Endodermal cell (in vitro differentiated cells): ENCODE measurements around the gene BUB3. TPM values are rescaled to one million over a fixed set of nuclear protein-coding genes. Genes with fewer than 3 reads are reported as not detected.

Experiments
- DNase-seq: peaks from one replicate; pipeline ENCODE4 v3.0.0-alpha.2; 2017
- H3K27ac ChIP-seq: 2 replicates; pipeline ENCODE4 v1.5.1; 2013; ENCODE audit warnings: mild to moderate bottlenecking, low read depth, low read length, moderate library complexity
- H3K27me3 ChIP-seq: 2 replicates; pipeline ENCODE4 v1.6.1; 2013; ENCODE audit warnings: mild to moderate bottlenecking, low read length, moderate library complexity; ENCODE audit not compliant: insufficient read depth, control insufficient read depth, poor library complexity, severe bottlenecking
- H3K36me3 ChIP-seq: 2 replicates; pipeline ENCODE4 v1.7.0; 2013; ENCODE audit warnings: mild to moderate bottlenecking, low read length, moderate library complexity; ENCODE audit not compliant: control insufficient read depth, insufficient read depth
- H3K4me1 ChIP-seq: one replicate; pipeline ENCODE4 v1.7.0; 2013; ENCODE audit warnings: low read length; ENCODE audit not compliant: control insufficient read depth, insufficient read depth
- H3K4me3 ChIP-seq: 2 replicates; pipeline ENCODE4 v1.5.1; 2013; ENCODE audit warnings: mild to moderate bottlenecking, low read length, moderate library complexity
- H3K9ac ChIP-seq: 2 replicates; pipeline ENCODE4 v1.6.1; 2013; ENCODE audit warnings: mild to moderate bottlenecking, low read length, moderate library complexity; ENCODE audit not compliant: poor library complexity, severe bottlenecking; ENCODE audit errors: extremely low read depth
- H3K9me3 ChIP-seq: 2 replicates; pipeline ENCODE4 v1.6.1; 2013; ENCODE audit warnings: mild to moderate bottlenecking, low read length, moderate library complexity; ENCODE audit not compliant: control insufficient read depth
- H3K27ac Mint-ChIP-seq: 2 replicates; pipeline ENCODE4 v1.8.0; 2020; ENCODE audit warnings: mixed read lengths
- H3K27me3 Mint-ChIP-seq: 2 replicates; pipeline ENCODE4 v1.8.0; 2021; ENCODE audit warnings: mild to moderate bottlenecking, mixed read lengths; ENCODE audit not compliant: insufficient read depth
- H3K36me3 Mint-ChIP-seq: 2 replicates; pipeline ENCODE4 v1.8.0; 2020; ENCODE audit warnings: low read depth, mixed read lengths
- H3K4me1 Mint-ChIP-seq: 2 replicates; pipeline ENCODE4 v1.8.0; 2020; ENCODE audit warnings: mixed read lengths
- H3K4me3 Mint-ChIP-seq: 2 replicates; pipeline ENCODE4 v1.8.0; 2020; ENCODE audit warnings: mild to moderate bottlenecking, moderate library complexity, mixed read lengths
- H3K9me3 Mint-ChIP-seq: 2 replicates; pipeline ENCODE4 v1.8.0; 2020; ENCODE audit warnings: mild to moderate bottlenecking, mixed read lengths
- CTCF ChIP-seq: fragments of 200-600 bp; sonication (generic); conservative IDR thresholded peaks from 2 replicates; pipeline ENCODE4 v1.5.0; 2021; ENCODE audit warnings: antibody characterized with exemption, mild to moderate bottlenecking
- WGBS, 2 experiments: methylation state at CpG; one replicate each; pipeline versions ENCODE4 v1.1.5 to v1.1.7; 2013; ENCODE audit warnings: missing lambda C conversion rate in 2 of 2, mixed read lengths in 1 of 2; ENCODE audit not compliant: insufficient coverage in 1 of 2, insufficient read length in 1 of 2; 5-methylcytosine and 5-hydroxymethylcytosine counted together
- total RNA-seq, 2 donors: library from RNA; stranded (reverse); fragmentation: NEBNext Ultra II Directional in 1 of 2; extraction: Animal tissue kit (Norgen Biotek cat#: 25700) in 1 of 2; gene quantifications; 2 replicates in 1 of 2; 3 replicates in 1 of 2; pipeline ENCODE4 v1.2.1, GENCODE V29; 2021

The BUB3 gene
- total RNA-seq, 2 donors from 2014 or later: 113 to 130 TPM

GRCh38 chr10:123191886-123192285 lies 37.7 kb downstream of the BUB3 start:
- no peak overlapping the region for H3K27ac ChIP-seq
- no peaks in the 10 kb centered on the region for H3K9me3 ChIP-seq
- H3K9ac ChIP-seq: no peak overlapping the region
- no peaks in the 10 kb centered on the region for H3K36me3 Mint-ChIP-seq
- H3K27me3 Mint-ChIP-seq: no peaks in the 10 kb centered on the region
- H3K4me3 Mint-ChIP-seq: no peak overlapping the region
- no peaks in the 10 kb centered on the region for H3K36me3 ChIP-seq
- no peaks in the 10 kb centered on the region for H3K4me1 ChIP-seq
- no peak overlapping the region for H3K27ac Mint-ChIP-seq
- no peaks in the 10 kb centered on the region for H3K9me3 Mint-ChIP-seq
- H3K4me1 Mint-ChIP-seq: peaks cover 4% of the 10 kb centered on the region
- 91 to 97% methylated on average over 6 to 8 of the region's 8 CpGs for WGBS, 2 experiments
- TF ChIP-seq CTCF: no peak
- no peak overlapping the region for H3K4me3 ChIP-seq
- H3K27me3 ChIP-seq: no peaks in the 10 kb centered on the region
- DNase-seq: no peak

GRCh38 chr10:123194056-123194455 lies 39.9 kb downstream of the BUB3 start:
- no peak for DNase-seq
- no peaks in the 10 kb centered on the region for H3K36me3 ChIP-seq
- Mint-ChIP-seq H3K9me3 (no peaks in the 10 kb centered on the region), H3K27me3 (no peaks in the 10 kb centered on the region), H3K4me1 (peaks cover 4% of the 10 kb centered on the region), H3K27ac (no peak overlapping the region), H3K4me3 (no peak overlapping the region), H3K36me3 (no peaks in the 10 kb centered on the region)
- no peak for TF ChIP-seq CTCF
- H3K9ac ChIP-seq: no peak overlapping the region
- H3K4me3 ChIP-seq: no peak overlapping the region
- H3K4me1 ChIP-seq: no peaks in the 10 kb centered on the region
- no peaks in the 10 kb centered on the region for H3K27me3 ChIP-seq
- H3K9me3 ChIP-seq: no peaks in the 10 kb centered on the region
- 94 to 99% methylated on average over 6 to 9 of the region's 9 CpGs for WGBS, 2 experiments
- no peak overlapping the region for H3K27ac ChIP-seq

GRCh38 chr10:123200531-123200930 lies 46.3 kb downstream of the BUB3 start:
- Mint-ChIP-seq H3K27me3 (peaks cover 7% of the 10 kb centered on the region), H3K4me3 (no peak overlapping the region), H3K9me3 (no peaks in the 10 kb centered on the region), H3K27ac (no peak overlapping the region), H3K36me3 (no peaks in the 10 kb centered on the region), H3K4me1 (no peaks in the 10 kb centered on the region)
- DNase-seq: no peak
- H3K36me3 ChIP-seq: no peaks in the 10 kb centered on the region
- no peak overlapping the region for H3K9ac ChIP-seq
- H3K4me1 ChIP-seq: no peaks in the 10 kb centered on the region
- H3K9me3 ChIP-seq: no peaks in the 10 kb centered on the region
- H3K4me3 ChIP-seq: no peak overlapping the region
- H3K27me3 ChIP-seq: no peaks in the 10 kb centered on the region
- no peak overlapping the region for H3K27ac ChIP-seq
- 67 to 72% methylated on average over 3 to 6 of the region's 6 CpGs for WGBS, 2 experiments
- no peak for TF ChIP-seq CTCF
